Glutamatergic neuron (in vitro differentiated cells): ENCODE data around the gene B3GALNT2. TPM values are rescaled to one million over a fixed set of nuclear protein-coding genes. Genes with fewer than 3 reads are reported as not detected.
"Not testable (repeated sequence)": the region's sequence is repeated elsewhere in the genome, so short reads cannot be mapped to it uniquely, and the experiment has no call there.

Source experiments
- DNase-seq: peaks from one replicate; pipeline ENCODE4 v3.0.0; 2022
- H3K27ac Mint-ChIP-seq: one replicate; pipeline ENCODE4 v1.8.0; 2020; ENCODE audit warnings: mild to moderate bottlenecking, mixed read lengths, inconsistent platforms; ENCODE audit not compliant: unreplicated experiment
- H3K27me3 Mint-ChIP-seq: one replicate; pipeline ENCODE4 v1.8.0; 2020; ENCODE audit warnings: mild to moderate bottlenecking, moderate library complexity, mixed read lengths, inconsistent platforms; ENCODE audit not compliant: unreplicated experiment
- H3K36me3 Mint-ChIP-seq: one replicate; pipeline ENCODE4 v1.8.0; 2020; ENCODE audit warnings: mild to moderate bottlenecking, mixed read lengths, inconsistent platforms; ENCODE audit not compliant: unreplicated experiment
- H3K4me1 Mint-ChIP-seq: one replicate; pipeline ENCODE4 v1.8.0; 2020; ENCODE audit warnings: mild to moderate bottlenecking, low read depth, mixed read lengths, inconsistent platforms; ENCODE audit not compliant: unreplicated experiment
- H3K4me3 Mint-ChIP-seq: one replicate; pipeline ENCODE4 v1.8.0; 2020; ENCODE audit warnings: mild to moderate bottlenecking, mixed read lengths, inconsistent platforms; ENCODE audit not compliant: unreplicated experiment
- H3K9me3 Mint-ChIP-seq: one replicate; pipeline ENCODE4 v1.8.0; 2020; ENCODE audit warnings: mild to moderate bottlenecking, moderate library complexity, mixed read lengths, inconsistent platforms; ENCODE audit not compliant: unreplicated experiment
- CTCF ChIP-seq: fragments of 200-600 bp; sonication (generic); IDR thresholded peaks from one replicate; pipeline ENCODE4 v1.5.0; 2021; ENCODE audit not compliant: partially characterized antibody, unreplicated experiment
- total RNA-seq: library from RNA; stranded (reverse); fragmentation: NEBNext Ultra II Directional; extraction: Animal tissue kit (Norgen Biotek cat#: 25700); gene quantifications from one replicate; pipeline ENCODE4 v1.2.1, GENCODE V29; 2021; ENCODE audit not compliant: unreplicated experiment

B3GALNT2 gene
- total RNA-seq, 1 donor from 2014 or later: 12.3 TPM

GRCh38 chr1:235545292-235545930 is 41.2 kb upstream of the B3GALNT2 start:
- H3K4me3 Mint-ChIP-seq: no peak overlapping the region
- no peak overlapping the region for H3K27ac Mint-ChIP-seq
- H3K9me3 Mint-ChIP-seq: peaks cover 2% of the 10 kb centered on the region
- H3K4me1 Mint-ChIP-seq: no peaks in the 10 kb centered on the region
- DNase-seq: no peak
- TF ChIP-seq CTCF: no peak
- peaks cover 3% of the 10 kb centered on the region for H3K27me3 Mint-ChIP-seq
- peaks cover 5% of the 10 kb centered on the region for H3K36me3 Mint-ChIP-seq

- not testable (repeated sequence) for H3K4me3 Mint-ChIP-seq, DNase-seq, H3K27me3 Mint-ChIP-seq, H3K36me3 Mint-ChIP-seq, H3K4me1 Mint-ChIP-seq, H3K27ac Mint-ChIP-seq, H3K9me3 Mint-ChIP-seq
Measured at GRCh38 chr1:235542845-235543244, 38.6 kb upstream of the B3GALNT2 start.

GRCh38 chr1:235533476-235534168 is 29.4 kb upstream of the B3GALNT2 start:
- Mint-ChIP-seq H3K9me3 (no peaks in the 10 kb centered on the region), H3K4me1 (no peaks in the 10 kb centered on the region)
- no peak for TF ChIP-seq CTCF

GRCh38 chr1:235532360-235532759 is 28.1 kb upstream of the B3GALNT2 start:
- TF ChIP-seq CTCF: no peak
- H3K27me3 Mint-ChIP-seq: peaks cover 4% of the 10 kb centered on the region
- H3K27ac Mint-ChIP-seq: no peak overlapping the region
- no peak for DNase-seq
- no peak overlapping the region for H3K4me3 Mint-ChIP-seq
- peaks cover 5% of the 10 kb centered on the region for H3K36me3 Mint-ChIP-seq
- no peaks in the 10 kb centered on the region for H3K9me3 Mint-ChIP-seq
- H3K4me1 Mint-ChIP-seq: no peaks in the 10 kb centered on the region

More at GRCh38 chr1:235533476-235534168, 29.4 kb upstream of the B3GALNT2 start:
- H3K36me3 Mint-ChIP-seq: peaks cover 5% of the 10 kb centered on the region
- peaks cover 4% of the 10 kb centered on the region for H3K27me3 Mint-ChIP-seq
- no peak for DNase-seq
- no peak overlapping the region for H3K27ac Mint-ChIP-seq
- H3K4me3 Mint-ChIP-seq: no peak overlapping the region

GRCh38 chr1:235527196-235527814 is 23.1 kb upstream of the B3GALNT2 start:
- H3K27ac Mint-ChIP-seq: no peak overlapping the region
- H3K9me3 Mint-ChIP-seq: no peaks in the 10 kb centered on the region
- peaks cover 4% of the 10 kb centered on the region for H3K27me3 Mint-ChIP-seq
- no peak for DNase-seq
- H3K4me1 Mint-ChIP-seq: no peaks in the 10 kb centered on the region
- peaks cover 5% of the 10 kb centered on the region for H3K36me3 Mint-ChIP-seq
- no peak for TF ChIP-seq CTCF
- no peak overlapping the region for H3K4me3 Mint-ChIP-seq
